Inferior parietal cortex (tissue), 1 donor: ENCODE measurements around the gene HSD17B4.
"Not testable (repeated sequence)": the region's sequence is repeated elsewhere in the genome, so short reads cannot be mapped to it uniquely, and the experiment has no call there.

ENCODE experiments used
- DNase-seq: peaks from one replicate; pipeline ENCODE4 v3.0.0-alpha.2; 2016; ENCODE audit errors: extremely low spot score

Gene HSD17B4, protein sequence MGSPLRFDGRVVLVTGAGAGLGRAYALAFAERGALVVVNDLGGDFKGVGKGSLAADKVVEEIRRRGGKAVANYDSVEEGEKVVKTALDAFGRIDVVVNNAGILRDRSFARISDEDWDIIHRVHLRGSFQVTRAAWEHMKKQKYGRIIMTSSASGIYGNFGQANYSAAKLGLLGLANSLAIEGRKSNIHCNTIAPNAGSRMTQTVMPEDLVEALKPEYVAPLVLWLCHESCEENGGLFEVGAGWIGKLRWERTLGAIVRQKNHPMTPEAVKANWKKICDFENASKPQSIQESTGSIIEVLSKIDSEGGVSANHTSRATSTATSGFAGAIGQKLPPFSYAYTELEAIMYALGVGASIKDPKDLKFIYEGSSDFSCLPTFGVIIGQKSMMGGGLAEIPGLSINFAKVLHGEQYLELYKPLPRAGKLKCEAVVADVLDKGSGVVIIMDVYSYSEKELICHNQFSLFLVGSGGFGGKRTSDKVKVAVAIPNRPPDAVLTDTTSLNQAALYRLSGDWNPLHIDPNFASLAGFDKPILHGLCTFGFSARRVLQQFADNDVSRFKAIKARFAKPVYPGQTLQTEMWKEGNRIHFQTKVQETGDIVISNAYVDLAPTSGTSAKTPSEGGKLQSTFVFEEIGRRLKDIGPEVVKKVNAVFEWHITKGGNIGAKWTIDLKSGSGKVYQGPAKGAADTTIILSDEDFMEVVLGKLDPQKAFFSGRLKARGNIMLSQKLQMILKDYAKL

GRCh38 chr5:119452373-119453039 lies at the start of gene HSD17B4:
HSD17B4 (plus strand) TSS chr5:119452497; CDS start chr5:119452576, 79 bp downstream.
- DNase-seq, result peak; percentile 93

DNA sequence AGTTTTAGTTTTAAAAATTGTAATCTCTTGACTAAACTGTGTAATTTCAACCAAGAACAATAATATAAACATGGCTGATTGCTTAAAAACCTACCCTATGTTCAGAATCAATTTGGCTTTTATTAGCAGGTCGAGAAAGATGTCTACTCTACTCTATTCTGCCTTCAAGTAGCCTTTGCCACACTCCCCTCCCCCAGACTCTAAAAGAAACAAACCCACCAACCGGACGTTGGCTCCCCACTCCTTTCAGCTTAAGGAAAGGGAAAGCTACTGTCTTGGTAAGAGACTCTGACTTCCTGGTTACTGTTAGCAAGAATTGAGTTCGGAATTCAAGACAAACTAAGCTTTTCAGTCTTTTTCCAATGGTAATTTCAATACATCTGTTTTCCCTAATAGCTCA lies 49.7 kb upstream of the HSD17B4 start:
- no peak for DNase-seq

DNA sequence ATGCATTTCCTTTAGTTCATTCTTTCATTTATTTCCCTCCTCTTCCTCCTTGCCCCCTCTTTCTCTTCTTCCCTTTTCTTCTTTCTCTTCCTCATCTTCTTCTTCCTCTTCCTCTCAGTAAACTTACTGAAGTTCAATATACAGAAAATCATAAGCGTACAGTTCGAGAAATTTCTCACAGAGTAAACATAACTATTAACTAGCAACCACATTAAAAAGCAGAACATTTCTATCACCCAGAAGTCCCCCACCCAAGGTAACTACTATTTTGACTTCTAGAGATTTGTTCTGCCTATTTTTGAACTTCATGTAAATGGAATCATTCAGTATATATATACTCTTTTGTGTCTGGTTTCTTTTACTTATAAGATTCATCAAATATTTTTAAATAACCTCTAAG lies 48.3 kb upstream of the HSD17B4 start:
- DNase-seq, result no peak

DNA sequence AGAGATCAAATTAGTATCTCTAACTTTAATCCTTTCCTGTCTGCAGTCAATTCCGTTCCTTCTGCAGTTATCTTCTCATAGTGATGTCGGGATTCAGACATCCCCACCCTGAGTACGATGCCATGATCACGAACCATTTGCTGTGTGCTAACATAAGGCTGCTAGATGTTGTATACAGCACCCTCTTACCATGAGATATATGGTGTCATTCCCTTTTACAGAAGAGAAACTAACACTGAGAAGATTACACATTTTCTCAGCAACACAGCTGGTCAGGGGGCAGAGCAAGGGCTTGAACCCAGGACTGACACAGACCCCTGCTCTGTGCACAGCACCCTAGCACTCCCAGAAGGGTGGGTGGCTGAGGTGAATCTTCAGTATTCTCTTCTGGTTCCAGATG lies 46.9 kb upstream of the HSD17B4 start:
- no peak for DNase-seq

DNA sequence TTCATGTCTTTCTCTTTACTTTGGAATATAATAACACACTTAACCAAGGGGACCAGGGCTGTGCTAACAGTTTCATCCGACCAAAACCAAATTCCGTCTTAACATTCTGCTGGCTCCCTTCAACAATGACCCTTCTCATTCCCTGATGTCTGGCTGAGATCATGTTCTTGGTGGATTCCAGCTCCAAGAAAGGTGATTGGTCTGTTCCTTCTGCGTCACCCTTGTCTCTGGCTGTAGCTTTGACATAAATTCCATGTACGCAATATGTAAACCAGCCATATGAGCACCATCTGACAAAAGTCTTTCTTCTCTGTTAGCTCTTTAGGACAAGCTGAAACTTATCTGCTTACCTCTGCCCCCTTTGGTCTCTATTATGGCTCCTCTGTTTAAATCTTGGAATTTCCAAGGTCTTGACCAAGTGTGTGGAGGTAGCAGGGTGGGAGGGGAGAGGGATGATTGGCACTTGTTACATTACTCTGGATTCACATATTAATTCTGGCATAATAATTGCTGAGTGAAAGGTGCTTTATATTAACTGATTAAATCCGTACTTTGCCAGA lies 45.7 kb upstream of the HSD17B4 start:
- no peak for DNase-seq

GRCh38 chr5:119409235-119409815 lies 43.0 kb upstream of the HSD17B4 start:
- DNase-seq, result no peak

GRCh38 chr5:119410448-119411159 lies 41.7 kb upstream of the HSD17B4 start:
- no peak for DNase-seq

GRCh38 chr5:119411361-119412278 lies 40.7 kb upstream of the HSD17B4 start:
- peak; percentile 94 for DNase-seq

DNA sequence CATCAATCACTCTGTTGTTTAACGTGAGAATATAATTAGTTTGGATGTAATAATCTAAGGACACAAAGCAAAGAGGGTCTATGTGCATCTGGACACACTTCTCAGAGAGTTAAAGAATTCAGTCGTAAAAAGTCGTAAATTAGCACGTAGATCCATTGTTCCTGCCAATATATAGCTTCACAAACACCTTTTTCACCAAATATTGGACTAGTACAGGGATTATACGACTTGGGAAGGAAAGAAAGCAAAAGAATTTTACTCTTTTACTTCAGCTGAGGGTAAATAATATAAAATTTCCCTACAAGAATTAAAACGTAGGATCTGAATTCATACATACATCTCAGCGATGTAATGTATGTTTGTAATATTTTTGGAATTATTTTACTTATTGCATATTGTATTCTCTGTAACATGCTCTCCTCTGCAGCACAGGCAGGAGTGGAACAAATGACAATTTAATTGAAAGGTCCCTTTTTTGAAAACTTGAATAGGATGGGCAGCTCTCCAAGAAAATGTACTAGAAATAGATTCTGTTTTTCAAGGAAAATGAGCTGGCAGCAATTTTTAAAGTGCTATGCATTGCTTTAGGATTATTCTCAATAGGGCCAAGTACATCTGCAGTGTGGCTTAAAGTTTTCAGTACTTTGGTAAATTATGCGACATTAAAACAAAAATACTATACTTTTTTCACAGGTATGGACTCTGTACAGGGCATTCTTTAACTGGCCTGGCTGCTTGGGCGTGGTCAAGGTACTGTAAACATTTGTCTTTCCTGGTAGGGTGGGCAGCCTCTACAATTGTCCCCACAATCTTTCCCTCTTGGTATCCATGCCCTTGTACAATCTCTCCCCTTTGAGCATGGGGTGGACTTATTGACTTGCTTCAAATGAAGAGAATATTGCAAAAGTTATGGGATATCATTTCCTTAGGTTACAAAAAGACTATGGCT lies 39.7 kb upstream of the HSD17B4 start:
- DNase-seq, result peak; percentile 36

DNA sequence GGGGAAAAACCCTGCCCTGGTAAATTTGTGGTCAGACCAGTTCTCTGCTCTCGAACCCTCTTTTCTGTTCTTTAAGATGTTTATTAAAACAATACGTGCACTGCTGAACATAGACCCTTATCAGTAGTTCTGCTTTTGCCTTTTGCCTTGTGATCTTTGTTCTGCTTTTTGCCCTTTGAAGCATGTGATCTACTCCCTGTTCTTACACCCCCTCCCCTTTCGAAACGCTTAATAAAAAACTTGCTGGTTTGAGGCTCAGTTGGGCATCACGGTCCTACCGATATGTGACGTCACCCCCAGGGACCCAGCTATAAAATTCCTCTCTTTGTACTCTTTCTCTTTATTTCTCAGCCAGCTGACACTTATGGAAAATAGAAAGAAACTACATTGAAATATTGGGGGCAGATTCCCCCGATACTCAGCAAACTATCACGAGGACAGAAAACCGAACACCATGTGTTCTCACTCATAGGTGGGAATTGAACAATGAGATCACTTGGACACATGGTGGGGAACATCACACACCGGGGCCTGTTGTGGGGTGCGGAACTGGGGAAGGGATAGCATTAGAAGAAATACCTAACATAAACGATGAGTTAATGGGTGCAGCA lies 38.1 kb upstream of the HSD17B4 start:
- not testable (repeated sequence) for DNase-seq

GRCh38 chr5:119417891-119418605 lies 34.2 kb upstream of the HSD17B4 start:
- peak; percentile 45 for DNase-seq

- no peak for DNase-seq
Measured at GRCh38 chr5:119418606-119419100, 33.6 kb upstream of the HSD17B4 start.

DNA sequence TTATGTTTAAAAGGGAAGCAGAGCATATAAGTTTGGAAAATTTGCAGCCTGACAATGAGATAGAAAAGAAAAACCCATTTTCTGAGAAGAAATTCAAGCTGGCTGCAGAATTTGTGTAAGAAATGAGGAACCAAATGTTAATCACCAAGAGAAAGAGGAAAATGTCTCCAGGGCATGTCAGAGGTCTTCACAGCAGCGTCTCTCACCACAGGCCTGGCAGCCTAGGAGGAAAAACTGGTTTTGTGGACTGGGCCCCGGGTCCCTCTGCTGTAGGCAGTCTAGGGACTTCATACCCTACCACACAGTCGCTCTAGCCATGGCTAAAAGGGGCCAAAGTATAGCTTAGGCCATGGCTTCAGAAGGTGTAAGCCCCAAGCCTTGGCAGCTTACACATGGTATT lies 32.1 kb upstream of the HSD17B4 start:
- DNase-seq, result no peak

GRCh38 chr5:119426057-119426456 lies 26.2 kb upstream of the HSD17B4 start:
- DNase-seq, result no peak

DNA sequence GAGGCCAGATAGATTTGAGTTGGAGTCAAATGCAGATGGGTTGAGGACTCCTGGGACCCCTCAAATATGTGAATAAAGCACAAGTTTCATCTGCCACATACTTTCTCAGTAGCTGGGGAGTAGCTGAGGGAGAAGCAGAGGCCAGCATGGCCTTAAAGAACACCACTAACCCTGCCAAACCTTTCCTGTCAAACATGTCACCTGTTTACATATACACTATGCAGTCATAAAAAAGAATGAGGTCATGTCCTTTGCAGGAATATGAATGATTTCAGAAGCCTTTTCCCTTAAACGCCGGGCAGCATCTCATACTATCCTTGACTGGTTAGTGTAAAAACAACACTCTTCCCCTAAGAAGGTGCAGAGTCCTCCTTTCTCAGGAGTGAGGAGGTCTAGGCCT lies 25.2 kb upstream of the HSD17B4 start:
- no peak for DNase-seq

- not testable (repeated sequence) for DNase-seq
Measured at GRCh38 chr5:119427596-119427995, 24.7 kb upstream of the HSD17B4 start.

GRCh38 chr5:119428166-119428565 lies 24.1 kb upstream of the HSD17B4 start:
- DNase-seq, result not testable (repeated sequence)

DNA sequence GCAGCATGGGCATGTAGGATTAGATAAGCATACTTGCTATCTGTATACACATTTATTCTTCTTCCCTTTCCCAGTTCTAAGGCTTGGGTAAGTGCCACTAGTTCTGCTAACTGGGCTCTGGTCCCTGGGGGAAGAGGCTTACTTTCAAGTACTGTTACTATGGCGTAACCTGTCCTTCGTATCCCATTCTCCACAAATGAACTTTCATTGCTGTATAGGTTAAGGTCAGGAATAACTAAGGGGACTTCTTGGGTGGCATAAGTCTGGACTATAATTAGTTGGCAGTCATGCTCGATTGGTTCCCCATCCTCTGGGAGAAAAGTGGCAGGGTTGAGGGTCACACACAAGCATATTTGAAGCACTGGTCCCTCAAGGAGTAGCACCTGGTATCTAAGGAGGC lies 23.7 kb upstream of the HSD17B4 start:
- DNase-seq, result not testable (repeated sequence)
